Erythroblast (primary cell): ENCODE results near the gene ADARB2.

Experiments used
- DNase-seq, 2 experiments: peaks; one replicate each; lab custom pipeline; 2025; lab: John Stamatoyannopoulos, UW
- GATA1 ChIP-seq: IDR thresholded peaks from 2 replicates; pipeline ENCODE4 v1.6.1; 2011; ENCODE audit warnings: low read depth, mild to moderate bottlenecking, control low read depth, low read length, moderate library complexity
- POLR2A ChIP-seq: IDR thresholded peaks from 2 replicates; pipeline ENCODE4 v1.6.1; 2011; ENCODE audit warnings: mild to moderate bottlenecking, low read length

Gene ADARB2

GRCh38 chr10:1575481-1576244, 161.7 kb downstream of the ADARB2 start:
- DNase-seq, result no peak
- TF ChIP-seq POLR2A, result no peak
- TF ChIP-seq GATA1, result no peak

GRCh38 chr10:1574719-1575118, 162.6 kb downstream of the ADARB2 start:
- no peak for DNase-seq
- TF ChIP-seq POLR2A (no peak), GATA1 (no peak)

GRCh38 chr10:1573981-1574380, 163.3 kb downstream of the ADARB2 start:
- TF ChIP-seq POLR2A (no peak), GATA1 (no peak)

GRCh38 chr10:1573334-1573969, 163.9 kb downstream of the ADARB2 start:
- DNase-seq, result no peak
- TF ChIP-seq POLR2A (no peak), GATA1 (no peak)

More at GRCh38 chr10:1573981-1574380, 163.3 kb downstream of the ADARB2 start:
- DNase-seq, result no peak

GRCh38 chr10:1572519-1573333, 164.6 kb downstream of the ADARB2 start:
- TF ChIP-seq GATA1 (no peak), POLR2A (no peak)
- DNase-seq, result no peak

GRCh38 chr10:1571587-1572237, 165.6 kb downstream of the ADARB2 start:
- peak; percentile 23 to 41 for DNase-seq
- no peak for TF ChIP-seq GATA1
- no peak for TF ChIP-seq POLR2A

- TF ChIP-seq GATA1, result no peak
- no peak for TF ChIP-seq POLR2A
- DNase-seq, result no peak
These were observed 166.8 kb downstream of the ADARB2 start for GRCh38 chr10:1570416-1571051.

GRCh38 chr10:1569208-1569607, 168.1 kb downstream of the ADARB2 start:
- no peak for TF ChIP-seq GATA1
- TF ChIP-seq POLR2A, result no peak

GRCh38 chr10:1567742-1568495, 169.4 kb downstream of the ADARB2 start:
- TF ChIP-seq POLR2A (no peak), GATA1 (no peak)
- no peak for DNase-seq

More at GRCh38 chr10:1569208-1569607, 168.1 kb downstream of the ADARB2 start:
- DNase-seq, result no peak

- DNase-seq, result no peak
- TF ChIP-seq POLR2A, result no peak
- TF ChIP-seq GATA1, result no peak
These were observed 170.2 kb downstream of the ADARB2 start for GRCh38 chr10:1567152-1567551.

GRCh38 chr10:1564791-1565190, 172.5 kb downstream of the ADARB2 start:
- TF ChIP-seq POLR2A (no peak), GATA1 (no peak)
- no peak for DNase-seq

- DNase-seq, result no peak
These were observed 174.3 kb downstream of the ADARB2 start for GRCh38 chr10:1563028-1563427.

More at GRCh38 chr10:1563028-1563427, 174.3 kb downstream of the ADARB2 start:
- TF ChIP-seq GATA1, result no peak
